HG03432 (cell line): Measurements from ENCODE around the gene MYO1A.
A peak's percentile ranks its signal among the peaks of the same experiment; 100 is the strongest.
"Not testable (repeated sequence)": the region's sequence is repeated elsewhere in the genome, so short reads cannot be mapped to it uniquely, and the experiment has no call there.

Experiments
- ATAC-seq: cut with Tn5 transposase; IDR thresholded peaks from one replicate; pipeline ENCODE4 v1.9.1; 2021; ENCODE audit warnings: mild to moderate bottlenecking, moderate library complexity; ENCODE audit not compliant: unreplicated experiment

Gene MYO1A

DNA sequence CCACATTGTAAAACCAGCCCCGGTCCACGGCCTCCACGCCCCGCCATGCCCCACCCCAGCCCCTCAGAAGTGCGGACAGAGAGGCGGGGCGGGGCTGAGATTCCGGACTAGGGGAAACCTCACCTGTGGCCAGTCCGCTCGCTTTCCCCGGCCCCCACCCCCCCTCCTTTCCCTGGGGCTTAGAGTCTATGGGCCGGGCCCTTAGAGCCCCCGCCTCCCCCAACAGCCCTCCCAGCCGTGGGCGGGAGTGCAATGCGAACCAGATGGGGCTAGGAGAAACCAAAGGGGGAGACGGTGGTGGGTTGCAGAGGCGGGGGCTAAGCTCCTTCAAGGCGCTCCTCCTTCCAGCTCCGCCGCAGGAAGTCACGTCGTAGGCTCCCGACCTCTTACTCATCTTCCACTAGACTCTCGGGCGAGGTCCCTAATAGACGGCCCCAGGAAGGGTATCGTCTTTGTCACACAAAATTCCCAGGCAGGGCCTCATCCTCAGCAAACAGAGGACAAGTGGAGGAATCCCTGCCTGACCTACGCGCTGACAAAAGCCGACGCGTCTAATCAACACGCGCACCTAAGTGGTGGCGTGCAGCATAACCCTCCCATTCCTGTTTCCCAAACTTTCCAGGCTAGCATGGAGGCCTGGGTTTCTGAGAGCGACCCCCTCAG, 37.9 kb upstream of the MYO1A start:
- peak; percentile 43 for ATAC-seq

DNA sequence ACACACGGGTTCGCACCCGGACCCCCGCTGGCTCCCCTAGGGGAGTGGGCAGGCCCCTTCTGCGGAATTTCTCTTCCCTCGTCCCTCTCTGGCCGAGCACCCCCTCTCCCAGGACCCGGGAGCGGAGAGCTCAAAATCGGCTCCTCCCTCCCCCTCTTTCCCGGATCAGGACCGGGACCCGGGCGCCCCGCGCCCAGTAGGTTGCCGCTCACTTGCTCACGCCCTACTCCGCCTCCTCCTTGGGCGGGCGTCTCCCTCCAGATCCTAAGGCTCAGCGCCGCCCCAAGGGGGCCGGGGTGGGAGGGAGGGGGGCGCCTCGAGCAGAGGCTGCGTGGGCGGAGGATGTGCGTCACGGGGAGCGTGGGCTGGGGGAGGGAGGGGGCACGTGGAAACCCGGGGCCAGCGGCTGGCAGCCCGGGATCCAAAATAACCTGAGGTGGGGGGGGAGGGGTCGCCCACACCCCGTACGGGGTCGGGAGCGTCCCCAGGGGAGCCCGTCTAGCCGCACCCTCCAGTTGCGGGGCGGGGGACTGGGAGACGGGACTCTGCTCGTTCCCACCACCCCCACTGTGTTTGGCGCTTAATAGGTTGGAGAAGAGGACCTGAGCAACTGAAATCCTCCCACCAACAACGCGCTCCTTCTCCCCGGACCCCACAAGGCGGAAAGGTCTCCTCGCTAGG, 37.2 kb upstream of the MYO1A start:
- peak; percentile 34 for ATAC-seq

GRCh38 chr12:57086493-57087009, 36.6 kb upstream of the MYO1A start:
- ATAC-seq, result no peak

- no peak for ATAC-seq
Observed at GRCh38 chr12:57085999-57086492, 36.1 kb upstream of the MYO1A start.

- ATAC-seq, result no peak
Observed at GRCh38 chr12:57080855-57081254, 30.9 kb upstream of the MYO1A start.

- ATAC-seq, result no peak
Observed at GRCh38 chr12:57079821-57080220, 29.9 kb upstream of the MYO1A start.

DNA sequence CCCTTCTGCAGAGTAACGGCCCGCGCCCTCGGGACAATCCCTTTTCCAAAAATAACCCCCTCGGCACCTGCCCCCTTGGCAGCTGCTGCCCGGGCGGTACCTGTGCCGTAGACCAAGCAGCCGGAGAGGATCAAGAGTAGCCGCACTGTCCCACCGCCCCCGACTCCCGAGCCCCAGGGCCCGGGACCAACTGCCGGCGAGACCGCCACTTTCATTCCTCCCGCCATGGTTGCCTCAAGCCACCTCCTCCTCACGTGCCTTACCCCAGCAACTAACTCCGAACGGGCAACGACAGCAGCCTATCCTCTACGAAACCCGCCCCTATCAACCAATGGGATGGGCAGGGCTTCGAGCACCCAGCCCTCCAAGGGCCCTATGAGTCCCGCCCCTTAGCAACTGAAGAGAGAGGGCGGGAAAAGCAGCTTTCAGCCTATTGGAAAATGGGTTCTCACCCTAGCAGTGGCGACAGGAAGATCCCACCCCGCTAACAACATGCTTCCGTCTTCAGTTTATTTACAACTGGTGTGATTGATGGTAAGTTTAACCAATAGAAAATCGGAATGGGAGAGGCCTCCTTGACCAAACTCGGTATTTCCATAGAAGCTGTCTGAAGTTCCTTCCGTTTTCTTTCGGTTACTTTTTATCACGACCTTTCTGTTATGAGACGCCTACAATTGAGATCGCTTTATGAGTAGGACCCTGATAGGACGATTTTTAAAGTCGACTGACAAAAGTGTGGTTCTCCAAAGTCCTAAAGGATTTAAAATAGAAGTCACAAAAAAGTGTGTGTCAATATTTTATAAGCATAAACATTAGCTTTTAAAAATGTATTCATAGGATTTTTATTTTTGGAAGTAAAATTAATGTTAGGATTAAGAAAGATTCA, 28.8 kb upstream of the MYO1A start, which contains the start of gene NEMP1:
Gene NEMP1 (minus strand): TSS at position 273 of the 886 bp plus-strand sequence. CDS start 46 bp downstream, at position 227.
- ATAC-seq, result peak; percentile 97

- ATAC-seq, result not testable (repeated sequence)
Observed at GRCh38 chr12:57073566-57074450, 23.9 kb upstream of the MYO1A start.

GRCh38 chr12:57072661-57073060, 22.7 kb upstream of the MYO1A start:
- ATAC-seq, result no peak

GRCh38 chr12:57069523-57069922, 19.6 kb upstream of the MYO1A start:
- peak; percentile 76 for ATAC-seq

DNA sequence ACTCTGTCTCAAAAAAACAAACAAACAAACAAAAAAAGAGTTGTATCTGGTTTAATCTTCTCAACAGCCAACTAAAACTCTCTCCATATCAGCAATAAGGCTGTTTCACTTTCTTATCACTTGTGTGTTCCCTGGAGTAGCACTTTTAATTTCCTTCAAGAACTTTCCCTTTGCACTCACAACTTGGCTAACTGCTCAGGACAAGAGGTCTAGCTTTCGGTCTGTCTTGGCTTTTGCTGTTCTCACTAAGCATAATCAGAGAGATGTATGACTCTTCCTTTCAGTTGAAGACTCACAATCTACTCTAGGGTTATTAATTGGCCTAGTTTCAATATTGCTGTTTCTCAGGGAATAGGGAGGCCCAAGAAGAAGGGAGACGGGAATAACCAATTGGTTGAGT, 16.3 kb upstream of the MYO1A start:
- no peak for ATAC-seq

GRCh38 chr12:57063991-57064685, 14.2 kb upstream of the MYO1A start:
- peak; percentile 84 for ATAC-seq

DNA sequence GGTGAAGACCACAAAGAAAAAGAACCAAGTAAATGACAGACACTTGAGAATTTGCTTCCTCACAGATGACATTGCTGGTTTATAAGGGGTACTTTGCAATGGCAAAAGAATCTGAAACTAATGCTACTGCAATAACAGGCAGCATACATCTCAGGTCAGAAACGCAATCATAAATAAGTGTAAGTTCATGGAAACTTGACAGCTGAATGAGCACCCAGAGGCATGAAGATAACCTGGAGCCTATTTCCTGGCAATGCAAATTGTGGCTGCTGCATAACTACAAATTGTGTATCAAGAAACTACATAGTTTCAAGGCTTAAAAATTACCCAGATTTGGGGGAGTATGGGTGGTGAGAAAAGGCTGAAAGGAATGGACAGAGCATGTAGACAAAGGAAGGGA, 8.5 kb upstream of the MYO1A start:
- no peak for ATAC-seq

DNA sequence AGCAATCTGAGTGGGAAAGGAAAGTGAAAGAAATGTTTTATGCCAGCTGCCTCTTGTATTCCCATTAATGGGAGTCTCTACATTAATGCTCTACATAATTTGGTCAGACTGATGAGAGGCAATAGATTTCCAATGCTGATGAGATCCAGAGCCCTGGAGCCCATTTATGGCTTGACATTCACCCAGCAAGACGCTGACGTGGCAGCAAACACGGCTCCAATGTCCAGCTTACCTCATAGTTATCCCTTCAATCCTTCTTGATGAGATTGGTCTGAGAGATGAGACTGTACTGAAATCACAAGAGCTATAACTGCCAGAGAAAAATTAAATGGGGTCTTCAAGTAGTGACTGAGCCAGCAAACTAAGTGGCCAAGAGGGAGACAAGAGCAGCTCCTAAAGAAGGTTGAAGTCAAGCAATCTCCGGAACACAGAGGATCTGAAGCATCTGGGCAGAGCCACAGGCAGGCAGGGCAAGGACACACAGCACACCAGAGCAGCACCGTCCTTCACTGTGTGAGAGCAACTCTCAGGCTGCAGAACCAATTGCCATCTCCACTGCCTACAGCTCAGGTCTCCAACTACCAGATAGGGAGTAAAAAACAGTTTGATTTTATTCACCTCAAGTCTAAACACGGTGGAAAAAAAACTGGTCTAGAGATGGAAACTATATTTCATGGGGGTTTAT, 7.3 kb upstream of the MYO1A start:
- ATAC-seq, result no peak

GRCh38 chr12:57055824-57056223, 5.9 kb upstream of the MYO1A start:
- no peak for ATAC-seq

- not testable (repeated sequence) for ATAC-seq
Observed at GRCh38 chr12:57053901-57054300, 4.0 kb upstream of the MYO1A start.

DNA sequence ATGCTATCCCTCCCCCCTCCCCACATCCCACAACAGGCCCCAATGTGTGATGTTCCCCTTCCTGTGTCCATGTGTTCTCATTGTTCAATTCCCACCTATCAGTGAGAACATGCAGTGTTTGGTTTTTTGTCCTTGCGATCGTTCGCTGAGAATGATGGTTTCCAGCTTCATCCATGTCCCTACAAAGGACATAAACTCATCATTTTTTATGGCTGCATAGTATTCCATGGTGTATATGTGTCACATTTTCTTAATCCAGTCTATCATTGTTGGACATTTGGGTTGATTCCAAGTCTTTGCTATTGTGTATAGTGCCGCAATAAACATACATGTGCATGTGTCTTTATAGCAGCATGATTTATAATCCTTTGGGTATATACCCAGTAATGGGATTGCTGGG, 3.2 kb upstream of the MYO1A start:
- ATAC-seq, result not testable (repeated sequence)

DNA sequence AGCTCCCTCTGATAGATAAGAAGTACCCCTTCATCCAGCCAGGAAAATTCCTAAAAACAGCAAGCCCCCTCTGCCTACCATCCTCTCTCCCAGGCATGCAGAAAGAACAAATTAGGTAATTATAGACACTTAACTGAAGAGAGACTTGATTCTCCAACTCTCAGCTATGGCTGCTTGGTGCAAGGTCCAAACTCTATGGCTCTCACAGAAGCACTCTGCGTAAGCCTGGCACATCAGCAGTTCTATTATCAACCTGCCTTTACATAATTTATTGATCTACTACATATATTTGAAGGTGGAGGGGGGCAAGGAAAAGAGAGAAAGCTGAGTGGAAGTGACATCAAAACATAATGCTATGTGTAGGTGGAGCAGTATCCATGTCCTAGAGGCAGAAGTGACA, 1.1 kb upstream of the MYO1A start:
- ATAC-seq, result no peak

DNA sequence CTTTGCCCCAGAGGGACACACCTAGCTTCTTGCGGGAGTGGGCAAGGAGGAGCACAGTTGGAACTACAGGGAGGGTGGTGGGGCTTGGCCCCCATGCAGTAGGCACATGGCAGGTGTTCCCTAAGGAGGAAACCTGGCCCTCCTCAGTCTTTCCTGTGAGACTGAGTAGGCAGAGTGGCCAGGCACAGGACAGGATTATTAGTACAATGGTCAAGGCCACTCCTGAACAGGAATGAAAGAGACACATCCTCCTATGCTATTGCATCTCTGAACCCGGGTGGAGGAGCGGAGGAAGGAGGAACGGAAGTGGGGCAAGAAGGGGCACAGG, 846 bp downstream of the MYO1A start:
- ATAC-seq, result no peak
